HCT116 (cell line): ENCODE measurements around the gene ST14.

ENCODE experiments used
- CBX3 ChIP-seq: IDR thresholded peaks from 2 replicates; pipeline ENCODE4 v1.6.1; 2012; ENCODE audit warnings: low read depth
- CEBPB ChIP-seq: IDR thresholded peaks from 2 replicates; pipeline ENCODE4 v1.6.1; 2012; ENCODE audit warnings: low read depth
- CTCF ChIP-seq, 3 experiments: fragments of 200-600 bp in 1 of 3; sonication (generic) in 1 of 3; IDR thresholded peaks in 2 of 3; conservative IDR thresholded peaks in 1 of 3; 2 replicates each; pipeline ENCODE4 v1.5.1; 2012 to 2017; ENCODE audit warnings: low read depth in 2 of 3, low read length in 2 of 3, antibody characterized with exemption in 1 of 3, borderline replicate concordance in 1 of 3, control low read depth in 1 of 3, mild to moderate bottlenecking in 1 of 3, mixed read lengths in 1 of 3, mixed run types in 1 of 3, moderate library complexity in 1 of 3; ENCODE audit not compliant: insufficient read depth in 1 of 3
- EZH2 ChIP-seq: fragments of 200-600 bp; sonication (generic); IDR thresholded peaks from 2 replicates; pipeline ENCODE4 v1.6.1; 2017; ENCODE audit warnings: antibody characterized with exemption, mixed run types
- FOSL1 ChIP-seq: IDR thresholded peaks from 2 replicates; pipeline ENCODE4 v1.6.1; 2012; ENCODE audit warnings: low read depth
- JUND ChIP-seq: IDR thresholded peaks from 2 replicates; pipeline ENCODE4 v1.6.1; 2012
- POLR2A ChIP-seq: IDR thresholded peaks from 2 replicates; pipeline ENCODE4 v1.7.0; 2011; ENCODE audit warnings: borderline replicate concordance; ENCODE audit not compliant: insufficient read depth, insufficient read length; ENCODE audit errors: extremely low read depth
- POLR2AphosphoS5 ChIP-seq: IDR thresholded peaks from 2 replicates; pipeline ENCODE4 v1.6.1; 2011; ENCODE audit warnings: mild to moderate bottlenecking, low read depth, low read length, moderate library complexity
- RAD21 ChIP-seq: IDR thresholded peaks from 2 replicates; pipeline ENCODE4 v1.6.1; 2012; ENCODE audit warnings: low read depth, mild to moderate bottlenecking
- SRF ChIP-seq: IDR thresholded peaks from 2 replicates; pipeline ENCODE4 v1.6.1; 2012; ENCODE audit warnings: low read depth
- ZNF274 ChIP-seq: fragments of 200-500 bp; sonication (Bioruptor generic); IDR thresholded peaks from 2 replicates; pipeline ENCODE4 v1.6.1; 2014; ENCODE audit warnings: mild to moderate bottlenecking, low read depth, low read length, inconsistent platforms
- TF ChIP-seq, protein P1 (sequence below): IDR thresholded peaks from 2 replicates; pipeline ENCODE4 v1.6.1; 2011; ENCODE audit warnings: mild to moderate bottlenecking, low read length, moderate library complexity; ENCODE audit not compliant: insufficient replicate concordance; ENCODE audit errors: extremely low read depth

GRCh38 chr11:130150790-130151189, 8.8 kb upstream of the ST14 start:
- no peak for TF ChIP-seq EZH2
- TF ChIP-seq ZNF274: no peak
- TF ChIP-seq CEBPB: no peak
- TF ChIP-seq POLR2A: no peak
- no peak for TF ChIP-seq CTCF (IDR thresholded peaks at IDR 0.05 in 2 of 3, conservative IDR thresholded peaks at IDR 0.05 in 1 of 3; ENCODE audit: borderline replicate concordance in 1 of 3, insufficient read depth in 1 of 3, low read depth in 2 of 3, low read length in 2 of 3)
- TF ChIP-seq POLR2AphosphoS5: no peak
- TF ChIP-seq CBX3: no peak
- no peak for TF ChIP-seq RAD21
- TF ChIP-seq FOSL1: no peak
- no peak for TF ChIP-seq SRF
- TF ChIP-seq JUND: no peak
- TF ChIP-seq, protein P1, sequence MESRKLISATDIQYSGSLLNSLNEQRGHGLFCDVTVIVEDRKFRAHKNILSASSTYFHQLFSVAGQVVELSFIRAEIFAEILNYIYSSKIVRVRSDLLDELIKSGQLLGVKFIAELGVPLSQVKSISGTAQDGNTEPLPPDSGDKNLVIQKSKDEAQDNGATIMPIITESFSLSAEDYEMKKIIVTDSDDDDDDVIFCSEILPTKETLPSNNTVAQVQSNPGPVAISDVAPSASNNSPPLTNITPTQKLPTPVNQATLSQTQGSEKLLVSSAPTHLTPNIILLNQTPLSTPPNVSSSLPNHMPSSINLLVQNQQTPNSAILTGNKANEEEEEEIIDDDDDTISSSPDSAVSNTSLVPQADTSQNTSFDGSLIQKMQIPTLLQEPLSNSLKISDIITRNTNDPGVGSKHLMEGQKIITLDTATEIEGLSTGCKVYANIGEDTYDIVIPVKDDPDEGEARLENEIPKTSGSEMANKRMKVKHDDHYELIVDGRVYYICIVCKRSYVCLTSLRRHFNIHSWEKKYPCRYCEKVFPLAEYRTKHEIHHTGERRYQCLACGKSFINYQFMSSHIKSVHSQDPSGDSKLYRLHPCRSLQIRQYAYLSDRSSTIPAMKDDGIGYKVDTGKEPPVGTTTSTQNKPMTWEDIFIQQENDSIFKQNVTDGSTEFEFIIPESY: no peak
